K562 (cell line): Measurements from ENCODE around the gene ADGRB3.

ENCODE experiments used
- CBFB ChIP-seq: sonication (generic); formaldehyde crosslinking; IDR thresholded peaks from 2 replicates; pipeline ENCODE4 v1.4.0; 2020; ENCODE audit warnings: mild to moderate bottlenecking, missing genetic modification reagents
- CHD7 ChIP-seq: fragments of 200-600 bp; sonication (generic); IDR thresholded peaks from one replicate; pipeline ENCODE4 v1.6.1; 2012; ENCODE audit warnings: mild to moderate bottlenecking, low read depth, low read length, inconsistent platforms
- EP300 ChIP-seq: IDR thresholded peaks from 2 replicates; pipeline ENCODE4 v1.6.1; 2012; ENCODE audit warnings: low read length, improper control_type of control experiment
- HNRNPL ChIP-seq: fragments of 200-400 bp; formaldehyde crosslinking; IDR thresholded peaks from 2 replicates; pipeline ENCODE4 v1.6.1; 2017; ENCODE audit warnings: low read depth, mild to moderate bottlenecking, low read length
- PATZ1 ChIP-seq: fragments of 250-450 bp; sonication (Bioruptor Pico); IDR thresholded peaks from 2 replicates; pipeline ENCODE4 v1.5.0; 2020; ENCODE audit warnings: mild to moderate bottlenecking, borderline replicate concordance
- SIN3A ChIP-seq, 2 experiments: fragments of 150-350 bp in 1 of 2; IDR thresholded peaks; 2 replicates each; pipeline ENCODE4 v1.6.1; 2011 to 2016; ENCODE audit warnings: borderline replicate concordance in 2 of 2, low read depth in 2 of 2, low read length in 2 of 2, mild to moderate bottlenecking in 2 of 2, moderate library complexity in 2 of 2; ENCODE audit not compliant: control insufficient read depth in 1 of 2
- SRSF9 ChIP-seq: fragments of 200-400 bp; formaldehyde crosslinking; IDR thresholded peaks from 2 replicates; pipeline ENCODE4 v1.6.1; 2017; ENCODE audit warnings: low read depth, low read length, borderline replicate concordance
- TAF15 ChIP-seq: fragments of 200-400 bp; formaldehyde crosslinking; IDR thresholded peaks from 2 replicates; pipeline ENCODE4 v1.6.1; 2017; ENCODE audit warnings: mild to moderate bottlenecking, low read depth, low read length, moderate library complexity

- no peak for TF ChIP-seq HNRNPL
- no peak for TF ChIP-seq PATZ1
- no peak for TF ChIP-seq SIN3A (IDR thresholded peaks at IDR 0.05; ENCODE audit: borderline replicate concordance in 2 of 2, control insufficient read depth in 1 of 2, low read depth in 2 of 2, low read length in 2 of 2)
- TF ChIP-seq SRSF9, result no peak
- no peak for TF ChIP-seq TAF15
- TF ChIP-seq EP300, result no peak
- no peak for TF ChIP-seq CHD7
- no peak for TF ChIP-seq CBFB (CRISPR knock-in tag)
These were observed 139.8 kb downstream of the ADGRB3 start for GRCh38 chr6:68774843-68775242.
